Measurements from ENCODE around the gene TF.

The TF gene

DNA sequence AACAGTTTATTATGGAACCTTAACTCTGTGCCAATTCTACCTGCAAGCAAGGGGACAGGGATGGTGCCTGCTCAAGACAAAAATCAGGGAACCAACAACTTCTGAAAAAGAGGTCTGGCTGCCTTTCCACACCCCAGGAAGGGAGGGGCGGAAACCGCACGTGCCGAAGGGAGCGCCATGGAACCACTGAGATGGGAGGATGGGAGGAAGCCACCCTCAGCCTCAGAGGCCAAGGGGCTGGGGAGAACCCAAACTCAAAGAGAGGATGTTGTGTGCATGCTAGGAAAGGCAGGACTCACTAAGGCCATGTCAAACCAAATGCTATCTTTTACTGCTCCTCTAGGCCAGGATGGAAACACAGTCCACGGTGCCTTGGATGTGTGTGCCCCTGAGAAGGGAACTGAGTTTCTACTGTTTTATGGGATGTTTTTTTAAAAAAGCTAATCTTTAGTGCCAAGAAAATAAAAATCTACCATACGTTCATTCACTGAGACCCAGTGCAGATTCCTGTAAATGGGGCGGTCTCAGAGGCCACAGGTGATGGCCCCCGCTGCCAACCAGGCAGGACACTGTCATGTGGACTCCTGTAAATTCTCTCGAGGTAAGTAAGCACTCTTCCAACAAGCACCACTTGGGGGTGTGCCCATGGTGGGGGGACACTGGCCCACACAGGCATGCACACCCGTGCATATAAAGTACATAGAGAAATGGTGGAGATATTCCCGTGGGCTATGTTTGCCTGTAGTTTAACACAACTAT lies 80.0 kb downstream of the TF start:
- H3K36me3 ChIP-seq (ENCODE audit: control insufficient read depth in 1 of 2, insufficient read depth in 2 of 2, low read length in 2 of 2) = peaks cover 20 to 30% of the 10 kb centered on the region in 2 donors
- H3K4me3 ChIP-seq (ENCODE audit: low read depth in 1 of 2, low read length in 2 of 2) = no peak overlapping the region
- H3K27me3 ChIP-seq (ENCODE audit: control insufficient read depth in 1 of 2, insufficient read depth in 2 of 2, low read length in 2 of 2) = no peaks in the 10 kb centered on the region
- H3K9ac ChIP-seq (ENCODE audit: low read depth in 1 of 2, low read length in 2 of 2) = no peak overlapping the region
- no peaks in the 10 kb centered on the region for H3K4me1 ChIP-seq (ENCODE audit: control insufficient read depth in 1 of 2, insufficient read depth in 2 of 2, low read length in 2 of 2)
- H3K27ac ChIP-seq (ENCODE audit: low read depth, low read length) = no peak overlapping the region
- no peaks in the 10 kb centered on the region for H3K9me3 ChIP-seq (ENCODE audit: control insufficient read depth in 1 of 2, low read length in 2 of 2)

DNA sequence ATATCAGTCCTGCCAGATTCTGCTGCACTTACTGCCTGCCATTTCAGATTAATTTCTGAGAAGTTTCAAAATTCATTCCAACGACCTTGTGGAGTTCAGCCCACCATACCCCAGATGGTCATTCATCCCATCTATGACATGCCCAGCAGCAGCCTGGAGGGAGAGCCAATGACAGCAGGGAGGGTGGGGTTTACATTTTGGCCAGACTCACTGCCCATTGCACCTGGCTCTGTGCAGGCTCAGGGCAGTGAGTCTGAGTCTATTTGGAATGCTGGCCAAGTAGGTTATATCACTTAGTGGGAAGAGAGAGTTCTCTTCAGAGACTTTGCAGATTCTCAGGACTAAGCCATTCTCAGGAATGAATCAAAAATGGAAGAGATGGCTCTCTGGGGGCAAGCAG lies 80.9 kb downstream of the TF start:
- H3K4me1 ChIP-seq (ENCODE audit: control insufficient read depth in 1 of 2, insufficient read depth in 2 of 2, low read length in 2 of 2) = no peaks in the 10 kb centered on the region
- no peak overlapping the region for H3K27ac ChIP-seq (ENCODE audit: low read depth, low read length)
- H3K27me3 ChIP-seq (ENCODE audit: control insufficient read depth in 1 of 2, insufficient read depth in 2 of 2, low read length in 2 of 2) = no peaks in the 10 kb centered on the region

DNA sequence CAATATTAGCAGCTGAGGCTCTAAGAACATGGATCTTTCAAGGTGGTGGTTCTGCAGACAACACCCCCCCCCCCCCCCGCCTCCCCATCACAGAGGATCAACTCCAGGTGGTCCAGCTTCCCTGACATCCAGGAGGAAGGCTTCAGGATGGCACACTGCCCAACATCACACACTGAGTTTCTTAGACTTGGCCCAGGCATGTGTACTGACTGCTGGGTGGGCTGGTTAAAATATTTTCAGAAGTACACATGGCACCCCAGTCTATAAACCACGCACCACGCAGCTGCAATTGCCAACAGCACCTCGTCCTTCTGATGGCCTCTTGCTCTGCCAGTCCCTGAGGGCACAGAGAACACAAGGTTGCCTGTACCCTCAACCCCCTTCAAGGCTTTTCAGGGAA lies 81.5 kb downstream of the TF start:
- Histone ChIP-seq H3K27me3 (ENCODE audit: control insufficient read depth in 1 of 2, insufficient read depth in 2 of 2, low read length in 2 of 2) (no peaks in the 10 kb centered on the region), H3K36me3 (ENCODE audit: control insufficient read depth in 1 of 2, insufficient read depth in 2 of 2, low read length in 2 of 2) (peaks cover 9 to 21% of the 10 kb centered on the region in 2 donors), H3K9ac (ENCODE audit: low read depth in 1 of 2, low read length in 2 of 2) (no peak overlapping the region), H3K4me3 (ENCODE audit: low read depth in 1 of 2, low read length in 2 of 2) (no peak overlapping the region), H3K9me3 (ENCODE audit: control insufficient read depth in 1 of 2, low read length in 2 of 2) (no peaks in the 10 kb centered on the region), H3K4me1 (ENCODE audit: control insufficient read depth in 1 of 2, insufficient read depth in 2 of 2, low read length in 2 of 2) (no peaks in the 10 kb centered on the region), H3K27ac (ENCODE audit: low read depth, low read length) (no peak overlapping the region)

More for the DNA sequence above, 80.9 kb downstream of the TF start:
- H3K4me3 ChIP-seq (ENCODE audit: low read depth in 1 of 2, low read length in 2 of 2) = no peak overlapping the region
- H3K36me3 ChIP-seq (ENCODE audit: control insufficient read depth in 1 of 2, insufficient read depth in 2 of 2, low read length in 2 of 2) = peaks cover 14 to 26% of the 10 kb centered on the region in 2 donors
- H3K9ac ChIP-seq (ENCODE audit: low read depth in 1 of 2, low read length in 2 of 2) = no peak overlapping the region
- H3K9me3 ChIP-seq (ENCODE audit: control insufficient read depth in 1 of 2, low read length in 2 of 2) = no peaks in the 10 kb centered on the region

DNA sequence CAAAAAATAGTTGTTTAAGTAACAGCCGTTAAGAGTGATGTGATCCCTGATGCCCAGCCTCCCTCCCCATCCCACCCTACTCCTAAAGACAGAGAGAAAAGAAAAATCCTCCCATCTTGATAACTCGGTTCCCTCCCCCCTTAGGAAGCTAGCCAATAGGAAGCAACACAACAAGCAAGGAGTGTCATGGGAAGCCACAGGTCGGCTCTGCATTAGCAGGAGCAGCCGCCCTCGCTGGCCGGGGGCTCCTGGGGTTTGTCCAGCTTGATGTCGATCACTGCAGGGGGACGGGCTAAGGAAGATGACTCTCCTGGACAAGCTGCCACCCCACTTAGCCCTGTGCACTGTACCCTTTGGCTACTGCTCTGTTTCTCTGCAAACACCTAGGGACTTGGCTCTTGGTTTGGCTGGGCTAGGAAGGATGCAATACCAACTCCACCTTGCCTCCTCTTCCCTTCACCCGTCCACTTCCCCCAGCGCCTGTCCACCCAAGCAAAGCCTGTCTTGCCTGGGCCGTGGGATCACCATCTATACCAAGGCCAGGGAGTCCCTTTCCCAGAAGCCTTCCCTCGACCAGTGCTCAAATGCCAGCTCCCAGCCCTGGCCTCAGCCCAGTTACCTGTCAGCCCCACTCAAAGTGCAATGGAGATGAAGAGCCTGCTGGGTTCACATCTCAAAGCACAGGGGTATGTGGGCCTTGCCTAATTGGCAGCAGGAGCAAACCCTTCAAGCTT lies 82.5 kb downstream of the TF start:
- Histone ChIP-seq H3K9ac (ENCODE audit: low read depth in 1 of 2, low read length in 2 of 2) (no peak overlapping the region), H3K27ac (ENCODE audit: low read depth, low read length) (no peak overlapping the region), H3K27me3 (ENCODE audit: control insufficient read depth in 1 of 2, insufficient read depth in 2 of 2, low read length in 2 of 2) (no peaks in the 10 kb centered on the region), H3K9me3 (ENCODE audit: control insufficient read depth in 1 of 2, low read length in 2 of 2) (no peaks in the 10 kb centered on the region), H3K4me3 (ENCODE audit: low read depth in 1 of 2, low read length in 2 of 2) (no peak overlapping the region), H3K4me1 (ENCODE audit: control insufficient read depth in 1 of 2, insufficient read depth in 2 of 2, low read length in 2 of 2) (no peaks in the 10 kb centered on the region), H3K36me3 (ENCODE audit: control insufficient read depth in 1 of 2, insufficient read depth in 2 of 2, low read length in 2 of 2) (peaks cover 5 to 11% of the 10 kb centered on the region in 2 donors)

DNA sequence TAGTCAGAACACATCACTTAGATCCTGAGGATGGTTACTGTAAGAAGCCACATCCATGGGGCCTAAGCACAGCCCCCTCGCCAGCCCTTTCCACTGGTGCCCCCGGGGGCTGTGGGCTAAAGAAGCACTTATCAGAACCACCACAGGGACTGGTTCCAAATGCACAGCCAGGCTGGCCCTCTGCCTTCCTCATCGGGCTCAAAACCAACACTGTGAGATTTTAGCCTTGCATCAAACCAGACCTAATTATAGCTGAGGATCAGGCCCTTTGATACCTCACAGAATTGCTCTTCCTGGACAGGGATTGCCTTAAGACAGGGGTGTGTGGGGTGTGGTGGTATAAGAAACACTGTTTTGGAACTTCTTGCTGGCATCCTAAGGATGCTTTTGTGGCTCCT lies 83.1 kb downstream of the TF start:
- no peaks in the 10 kb centered on the region for H3K4me1 ChIP-seq (ENCODE audit: control insufficient read depth in 1 of 2, insufficient read depth in 2 of 2, low read length in 2 of 2)
- H3K9ac ChIP-seq (ENCODE audit: low read depth in 1 of 2, low read length in 2 of 2) = no peak overlapping the region
- H3K27me3 ChIP-seq (ENCODE audit: control insufficient read depth in 1 of 2, insufficient read depth in 2 of 2, low read length in 2 of 2) = no peaks in the 10 kb centered on the region
- H3K27ac ChIP-seq (ENCODE audit: low read depth, low read length) = no peak overlapping the region
- H3K36me3 ChIP-seq (ENCODE audit: control insufficient read depth in 1 of 2, insufficient read depth in 2 of 2, low read length in 2 of 2) = peaks cover 5 to 6% of the 10 kb centered on the region in 2 donors
- H3K9me3 ChIP-seq (ENCODE audit: control insufficient read depth in 1 of 2, low read length in 2 of 2) = no peaks in the 10 kb centered on the region
- no peak overlapping the region for H3K4me3 ChIP-seq (ENCODE audit: low read depth in 1 of 2, low read length in 2 of 2)

DNA sequence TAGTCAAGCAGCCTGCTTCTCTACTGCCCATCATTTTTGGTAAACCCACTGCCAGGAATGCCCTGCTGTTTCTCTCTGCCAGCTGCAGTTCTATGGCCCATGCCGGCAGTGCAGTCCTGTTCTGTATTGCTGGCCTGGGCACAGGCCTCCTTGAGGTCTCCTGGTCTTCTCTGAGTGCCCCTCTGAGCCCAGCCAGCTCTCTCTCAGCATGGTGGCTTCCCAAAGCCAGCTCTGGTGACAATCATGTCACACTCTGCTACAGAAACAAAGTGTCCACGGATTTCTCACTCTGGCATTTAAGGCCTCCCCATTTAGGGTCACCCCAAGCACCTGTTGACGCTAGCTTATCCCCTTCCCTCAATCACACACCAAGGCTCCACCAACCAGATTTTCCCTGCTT lies 83.9 kb downstream of the TF start:
- Histone ChIP-seq H3K27me3 (ENCODE audit: control insufficient read depth in 1 of 2, insufficient read depth in 2 of 2, low read length in 2 of 2) (no peaks in the 10 kb centered on the region), H3K4me3 (ENCODE audit: low read depth in 1 of 2, low read length in 2 of 2) (no peak overlapping the region), H3K36me3 (ENCODE audit: control insufficient read depth in 1 of 2, insufficient read depth in 2 of 2, low read length in 2 of 2) (no peaks in the 10 kb centered on the region), H3K27ac (ENCODE audit: low read depth, low read length) (no peak overlapping the region), H3K9me3 (ENCODE audit: control insufficient read depth in 1 of 2, low read length in 2 of 2) (no peaks in the 10 kb centered on the region), H3K9ac (ENCODE audit: low read depth in 1 of 2, low read length in 2 of 2) (no peak overlapping the region), H3K4me1 (ENCODE audit: control insufficient read depth in 1 of 2, insufficient read depth in 2 of 2, low read length in 2 of 2) (no peaks in the 10 kb centered on the region)

DNA sequence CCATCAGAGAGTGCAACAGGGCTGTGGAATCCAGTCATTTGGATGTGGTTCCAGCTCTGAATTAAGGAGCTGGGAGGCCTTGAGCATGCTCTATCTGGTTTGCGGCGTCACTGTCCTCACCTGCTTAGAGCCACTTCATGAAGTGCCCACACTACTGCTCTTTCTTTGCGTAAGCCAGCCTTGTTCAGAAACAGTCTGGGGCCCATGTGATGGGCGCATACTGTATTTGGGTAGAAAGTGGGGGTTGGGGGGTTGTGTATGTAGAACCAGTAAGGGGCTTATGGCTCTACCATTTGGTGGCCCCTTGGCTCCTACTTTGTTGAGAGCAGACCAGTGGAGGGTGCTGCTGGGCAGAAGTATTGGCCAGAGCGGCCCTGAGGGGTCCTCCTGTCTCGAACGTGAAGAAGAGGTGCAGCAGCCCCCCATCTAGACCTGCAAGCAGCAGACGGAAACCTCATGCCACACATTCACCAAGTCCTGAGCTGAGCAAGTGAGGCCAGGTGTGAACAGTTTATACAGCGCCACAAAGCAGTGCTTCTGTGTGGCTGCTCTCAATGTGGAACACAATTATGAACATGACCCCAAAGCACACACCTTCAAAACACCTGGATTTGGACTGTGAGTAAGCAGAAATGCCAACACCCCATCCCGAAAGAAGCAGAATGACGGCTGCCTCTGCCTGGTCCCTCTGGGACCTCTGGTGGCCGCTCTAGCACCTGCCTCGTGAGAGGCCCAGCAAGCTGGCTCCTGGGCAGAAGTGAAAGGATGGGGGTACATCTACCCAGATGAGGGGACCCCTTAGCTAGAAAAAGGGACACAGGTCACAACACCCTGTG lies 86.0 kb downstream of the TF start:
- H3K27ac ChIP-seq (ENCODE audit: low read depth, low read length) = no peak overlapping the region
- H3K27me3 ChIP-seq (ENCODE audit: control insufficient read depth in 1 of 2, insufficient read depth in 2 of 2, low read length in 2 of 2) = no peaks in the 10 kb centered on the region
- H3K36me3 ChIP-seq (ENCODE audit: control insufficient read depth in 1 of 2, insufficient read depth in 2 of 2, low read length in 2 of 2) = no peaks in the 10 kb centered on the region
- H3K9ac ChIP-seq (ENCODE audit: low read depth in 1 of 2, low read length in 2 of 2) = no peak overlapping the region
- no peak overlapping the region for H3K4me3 ChIP-seq (ENCODE audit: low read depth in 1 of 2, low read length in 2 of 2)
- no peaks in the 10 kb centered on the region for H3K9me3 ChIP-seq (ENCODE audit: control insufficient read depth in 1 of 2, low read length in 2 of 2)
- no peaks in the 10 kb centered on the region for H3K4me1 ChIP-seq (ENCODE audit: control insufficient read depth in 1 of 2, insufficient read depth in 2 of 2, low read length in 2 of 2)

DNA sequence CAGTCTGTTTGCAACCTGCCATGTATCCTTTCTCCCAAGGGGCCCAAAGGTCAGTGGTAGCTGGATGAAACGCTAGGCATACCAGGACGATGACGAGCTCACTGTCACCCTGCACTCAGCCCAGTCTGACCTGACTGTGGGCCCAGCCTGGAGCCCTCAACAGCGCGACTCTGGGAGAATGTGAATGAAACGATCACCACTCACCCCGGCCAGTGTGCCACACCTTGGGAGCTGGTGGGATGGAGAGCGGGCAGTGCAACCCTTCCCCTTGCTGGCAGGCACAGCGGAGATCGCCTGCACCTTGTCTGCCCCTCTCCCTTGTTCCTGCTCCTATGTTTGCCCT lies 86.6 kb downstream of the TF start:
- Histone ChIP-seq H3K4me1 (ENCODE audit: control insufficient read depth in 1 of 2, insufficient read depth in 2 of 2, low read length in 2 of 2) (no peaks in the 10 kb centered on the region), H3K9ac (ENCODE audit: low read depth in 1 of 2, low read length in 2 of 2) (no peak overlapping the region), H3K27me3 (ENCODE audit: control insufficient read depth in 1 of 2, insufficient read depth in 2 of 2, low read length in 2 of 2) (no peaks in the 10 kb centered on the region), H3K27ac (ENCODE audit: low read depth, low read length) (no peak overlapping the region), H3K4me3 (ENCODE audit: low read depth in 1 of 2, low read length in 2 of 2) (no peak overlapping the region), H3K9me3 (ENCODE audit: control insufficient read depth in 1 of 2, low read length in 2 of 2) (no peaks in the 10 kb centered on the region), H3K36me3 (ENCODE audit: control insufficient read depth in 1 of 2, insufficient read depth in 2 of 2, low read length in 2 of 2) (no peaks in the 10 kb centered on the region)

DNA sequence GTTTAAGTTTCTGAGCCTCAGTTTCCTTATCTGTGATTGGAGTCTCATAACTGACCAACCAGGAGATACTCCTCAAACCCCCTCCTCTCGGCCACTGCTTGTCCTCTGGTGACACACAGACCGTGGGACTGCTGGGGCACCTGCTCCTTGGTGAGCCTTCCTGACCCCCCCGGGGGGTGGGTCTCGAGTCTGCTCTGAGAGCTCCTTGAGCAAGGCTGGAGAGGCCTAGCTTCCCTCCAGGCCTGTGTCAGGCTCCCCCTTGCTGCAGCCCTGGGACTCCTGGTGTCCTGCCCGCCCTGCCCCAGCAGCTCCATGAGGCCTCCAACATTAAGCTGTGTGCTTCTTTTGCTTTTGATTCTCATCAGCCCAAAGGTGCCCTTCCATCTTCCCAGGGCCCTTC lies 87.1 kb downstream of the TF start:
- Histone ChIP-seq H3K9ac (ENCODE audit: low read depth in 1 of 2, low read length in 2 of 2) (no peak overlapping the region), H3K27ac (ENCODE audit: low read depth, low read length) (no peak overlapping the region), H3K27me3 (ENCODE audit: control insufficient read depth in 1 of 2, insufficient read depth in 2 of 2, low read length in 2 of 2) (no peaks in the 10 kb centered on the region), H3K36me3 (ENCODE audit: control insufficient read depth in 1 of 2, insufficient read depth in 2 of 2, low read length in 2 of 2) (no peaks in the 10 kb centered on the region), H3K4me3 (ENCODE audit: low read depth in 1 of 2, low read length in 2 of 2) (no peak overlapping the region), H3K4me1 (ENCODE audit: control insufficient read depth in 1 of 2, insufficient read depth in 2 of 2, low read length in 2 of 2) (no peaks in the 10 kb centered on the region), H3K9me3 (ENCODE audit: control insufficient read depth in 1 of 2, low read length in 2 of 2) (no peaks in the 10 kb centered on the region)

Data from duodenal mucosa (tissue), 2 donors.